GM23338 (cell line): ENCODE data around the gene OPRM1. TPM values are rescaled to one million over a fixed set of nuclear protein-coding genes. Genes with fewer than 3 reads are reported as not detected.

Experiments
- ATAC-seq: fragments of 200-7000 bp; cut with Tn5 transposase; 3 replicates; pipeline ENCODE4 v1.9.1; 2020
- DNase-seq: peaks from one replicate; pipeline ENCODE4 v3.0.0-alpha.2; 2015; ENCODE audit warnings: low spot score
- H2AFZ ChIP-seq: fragments of 200-600 bp; sonication (generic); 2 replicates; pipeline ENCODE4 v1.8.0; 2016; ENCODE audit warnings: antibody characterized with exemption, mild to moderate bottlenecking, moderate library complexity
- H3F3A ChIP-seq: fragments of 200-600 bp; sonication (generic); replicated peaks from 2 replicates; pipeline ENCODE4 v1.8.0; 2017; ENCODE audit warnings: antibody characterized with exemption, mixed run types, low read depth
- H3K27ac ChIP-seq: fragments of 200-600 bp; sonication (generic); 2 replicates; pipeline ENCODE4 v1.6.1; 2016; ENCODE audit warnings: low read depth
- H3K27me3 ChIP-seq: fragments of 200-600 bp; sonication (generic); 2 replicates; pipeline ENCODE4 v1.8.0; 2016; ENCODE audit warnings: mild to moderate bottlenecking, mixed run types, moderate library complexity; ENCODE audit not compliant: insufficient read depth
- H3K36me3 ChIP-seq: fragments of 200-600 bp; sonication (generic); 2 replicates; pipeline ENCODE4 v1.8.0; 2016; ENCODE audit warnings: mild to moderate bottlenecking; ENCODE audit not compliant: insufficient read depth
- H3K4me1 ChIP-seq: fragments of 200-600 bp; sonication (generic); 2 replicates; pipeline ENCODE4 v1.8.0; 2016; ENCODE audit warnings: mild to moderate bottlenecking, moderate library complexity; ENCODE audit not compliant: insufficient read depth
- H3K4me2 ChIP-seq: fragments of 200-600 bp; sonication (generic); 2 replicates; pipeline ENCODE4 v1.7.1; 2017; ENCODE audit warnings: mixed run types
- H3K4me3 ChIP-seq: fragments of 200-600 bp; sonication (generic); 2 replicates; pipeline ENCODE4 v1.6.1; 2016; ENCODE audit warnings: mixed run types
- H3K79me2 ChIP-seq: fragments of 200-600 bp; sonication (generic); replicated peaks from 2 replicates; pipeline ENCODE4 v1.8.0; 2017; ENCODE audit warnings: mild to moderate bottlenecking; ENCODE audit not compliant: insufficient read depth
- H3K9me2 ChIP-seq: fragments of 200-600 bp; sonication (generic); 2 replicates; pipeline ENCODE4 v1.8.0; 2017; ENCODE audit not compliant: insufficient read depth
- H4K20me1 ChIP-seq: fragments of 200-600 bp; sonication (generic); replicated peaks from 2 replicates; pipeline ENCODE4 v1.8.0; 2017; ENCODE audit warnings: mild to moderate bottlenecking; ENCODE audit not compliant: insufficient read depth
- H3K27ac Mint-ChIP-seq: 2 replicates; pipeline ENCODE4 v1.8.0; 2020; ENCODE audit warnings: inconsistent platforms, mild to moderate bottlenecking, moderate library complexity, mixed read lengths
- H3K27me3 Mint-ChIP-seq: 3 replicates; pipeline ENCODE4 v1.8.0; 2022; ENCODE audit warnings: low read depth, mild to moderate bottlenecking, moderate library complexity, mixed read lengths, inconsistent platforms; ENCODE audit not compliant: insufficient read depth, poor library complexity
- H3K36me3 Mint-ChIP-seq: 3 replicates; pipeline ENCODE4 v1.8.0; 2021; ENCODE audit warnings: low read depth, mild to moderate bottlenecking, inconsistent platforms, moderate library complexity, mixed read lengths
- H3K4me1 Mint-ChIP-seq: 3 replicates; pipeline ENCODE4 v1.8.0; 2020; ENCODE audit warnings: mild to moderate bottlenecking, inconsistent platforms, mixed read lengths
- H3K4me3 Mint-ChIP-seq: 3 replicates; pipeline ENCODE4 v1.8.0; 2021; ENCODE audit warnings: moderate library complexity, mild to moderate bottlenecking, inconsistent platforms, mixed read lengths
- H3K9me3 Mint-ChIP-seq: 3 replicates; pipeline ENCODE4 v1.8.0; 2020; ENCODE audit warnings: moderate library complexity, mild to moderate bottlenecking, inconsistent platforms, mixed read lengths
- CREB1 ChIP-seq: fragments of 250-450 bp; sonication (Bioruptor Pico); IDR thresholded peaks from 2 replicates; pipeline ENCODE4 v1.5.0; 2020; ENCODE audit warnings: low read depth, mild to moderate bottlenecking, moderate library complexity
- CTCF ChIP-seq, 2 experiments: fragments of 200-600 bp in 1 of 2; sonication (generic) in 1 of 2; conservative IDR thresholded peaks; 2 replicates each; pipeline versions ENCODE4 v1.5.1 to v1.6.1; 2016 to 2017; ENCODE audit warnings: antibody characterized with exemption in 2 of 2, low read depth in 2 of 2, mild to moderate bottlenecking in 2 of 2, moderate library complexity in 1 of 2
- ETS1 ChIP-seq: IDR thresholded peaks from 2 replicates; pipeline ENCODE4 v1.6.1; 2016; ENCODE audit warnings: antibody characterized with exemption
- EZH2 ChIP-seq: fragments of 200-600 bp; sonication (generic); IDR thresholded peaks from one replicate; pipeline ENCODE4 v1.8.0; 2017; ENCODE audit warnings: antibody characterized with exemption, mild to moderate bottlenecking, low read depth; ENCODE audit not compliant: unreplicated experiment
- EZH2phosphoT487 ChIP-seq: fragments of 200-600 bp; sonication (generic); IDR thresholded peaks from one replicate; pipeline ENCODE4 v1.8.1; 2018; ENCODE audit warnings: antibody characterized with exemption; ENCODE audit not compliant: unreplicated experiment
- JUNB ChIP-seq: IDR thresholded peaks from one replicate; pipeline ENCODE4 v1.6.1; 2016; ENCODE audit warnings: antibody characterized with exemption; ENCODE audit not compliant: unreplicated experiment
- NANOG ChIP-seq: IDR thresholded peaks from 2 replicates; pipeline ENCODE4 v1.6.1; 2016; ENCODE audit warnings: antibody characterized with exemption, borderline replicate concordance
- POLR2AphosphoS5 ChIP-seq: IDR thresholded peaks from 2 replicates; pipeline ENCODE4 v1.6.1; 2016; ENCODE audit warnings: antibody characterized with exemption, low read depth
- ZNF114 ChIP-seq: fragments of 250-450 bp; sonication (Bioruptor Pico); IDR thresholded peaks from 2 replicates; pipeline ENCODE4 v1.5.0; 2020; ENCODE audit warnings: mild to moderate bottlenecking, moderate library complexity
- ZNF331 ChIP-seq: fragments of 250-450 bp; sonication (Bioruptor Pico); IDR thresholded peaks from 2 replicates; pipeline ENCODE4 v1.5.0; 2020; ENCODE audit warnings: low read depth, mild to moderate bottlenecking, moderate library complexity
- ZNF462 ChIP-seq: fragments of 250-450 bp; sonication (Bioruptor Pico); IDR thresholded peaks from 2 replicates; pipeline ENCODE4 v1.5.0; 2020; ENCODE audit warnings: mild to moderate bottlenecking, moderate library complexity
- polyA plus RNA-seq: library from polyadenylated mRNA; unstranded; fragments of >200 nt; fragmentation: Nextera tagmentation; extraction: Ambion mirVana; gene quantifications from 2 replicates; pipeline ENCODE4 v1.2.1, GENCODE V29; 2016
- total RNA-seq: library from RNA; depleted of rRNA; stranded (reverse); fragments of >200 nt; shearing (Covaris generic); gene quantifications from 2 replicates; pipeline ENCODE4 v1.2.3, GENCODE V29; 2014

The OPRM1 gene
- total and polyA plus RNA-seq, 2 experiments from 2014 or later: 0.52 TPM; not detected in 1

GRCh38 chr6:154164397-154164796 lies 125.4 kb downstream of the OPRM1 start:
- Histone ChIP-seq H3F3A (no peaks in the 10 kb centered on the region), H3K4me1 (no peaks in the 10 kb centered on the region), H3K36me3 (no peaks in the 10 kb centered on the region), H3K27me3 (no peaks in the 10 kb centered on the region), H3K4me3 (no peak overlapping the region), H3K79me2 (no peaks in the 10 kb centered on the region), H3K9me2 (peaks cover 7% of the 10 kb centered on the region), H3K27ac (no peak overlapping the region), H2AFZ (no peak overlapping the region), H4K20me1 (no peaks in the 10 kb centered on the region), H3K4me2 (no peak overlapping the region)
- ATAC-seq (no peak), DNase-seq (no peak)
- Mint-ChIP-seq H3K9me3 (peaks cover 4% of the 10 kb centered on the region; the same call in 2 of the 3 replicates), H3K4me3 (no peak overlapping the region), H3K4me1 (no peaks in the 10 kb centered on the region), H3K36me3 (peaks cover 6% of the 10 kb centered on the region; the same call in 1 of the 3 replicates), H3K27ac (no peak overlapping the region), H3K27me3 (no peaks in the 10 kb centered on the region)
- TF ChIP-seq POLR2AphosphoS5 (no peak), ZNF114 (CRISPR knock-in tag) (no peak)

GRCh38 chr6:154165478-154165877 lies 126.4 kb downstream of the OPRM1 start:
- H3K9me2 ChIP-seq: peaks cover 7% of the 10 kb centered on the region
- no peak overlapping the region for H3K4me3 ChIP-seq
- no peak for ATAC-seq
- no peaks in the 10 kb centered on the region for H3F3A ChIP-seq
- H3K4me1 ChIP-seq: no peaks in the 10 kb centered on the region
- no peak overlapping the region for H3K4me2 ChIP-seq
- H3K27ac ChIP-seq: no peak overlapping the region
- no peaks in the 10 kb centered on the region for H3K79me2 ChIP-seq
- Mint-ChIP-seq H3K4me1 (no peaks in the 10 kb centered on the region), H3K36me3 (peaks cover 6% of the 10 kb centered on the region; the same call in 1 of the 3 replicates), H3K27ac (no peak overlapping the region), H3K4me3 (no peak overlapping the region), H3K27me3 (no peaks in the 10 kb centered on the region), H3K9me3 (peaks cover 4% of the 10 kb centered on the region; the same call in 2 of the 3 replicates)
- H2AFZ ChIP-seq: no peak overlapping the region
- H4K20me1 ChIP-seq: no peaks in the 10 kb centered on the region
- no peak for DNase-seq
- no peaks in the 10 kb centered on the region for H3K36me3 ChIP-seq
- no peaks in the 10 kb centered on the region for H3K27me3 ChIP-seq
- TF ChIP-seq EZH2 (no peak), EZH2phosphoT487 (no peak), CREB1 (CRISPR knock-in tag) (no peak), ZNF462 (CRISPR knock-in tag) (no peak), ETS1 (no peak), JUNB (no peak), NANOG (no peak), CTCF (conservative IDR thresholded peaks at IDR 0.05; ENCODE audit: low read depth in 2 of 2) (no peak), POLR2AphosphoS5 (no peak), ZNF331 (CRISPR knock-in tag) (no peak)
